ENCODE data around the gene MAPK8IP2. TPM values are rescaled to one million over a fixed set of nuclear protein-coding genes. Genes with fewer than 3 reads are reported as not detected.
"Not testable (repeated sequence)": the region's sequence is repeated elsewhere in the genome, so short reads cannot be mapped to it uniquely, and the experiment has no call there.

Gene MAPK8IP2
- polyA plus RNA-seq, 2 of the 4 experiments (the other 2 are of a cell fraction), result 0.76 to 3.0 TPM

- DNase-seq (ENCODE audit: low read depth in 1 of 2, low spot score in 1 of 2) (no peak), ATAC-seq (no peak), FAIRE-seq (no peak)
- ChIA-PET CTCF (interaction anchor here (1.0 to 1.2 kb wide), 2 partner anchors 12 to 70 kb away, joined by 4 read pairs; no protein-coding TSS in a partner anchor), POLR2A (no interaction called here)
- no peak for TF ChIP-seq RFX5 (IDR thresholded peaks at IDR 0.05)
- Histone ChIP-seq H3K4me3 (no peak overlapping the region), H3K4me1 (0 out of 3 replicates have a peak, but pooled peaks cover 4% of the 10 kb centered on the region), H3K9me3 (no peaks in the 10 kb centered on the region), H3K27ac (no peak overlapping the region), H3K4me2 (no peak overlapping the region)
- WGBS (ENCODE audit: missing lambda C conversion rate), result 82% methylated on average over 5 of the region's 5 CpGs
These were observed 32.5 kb downstream of the MAPK8IP2 start for GRCh38 chr22:50633086-50633485.

DNA sequence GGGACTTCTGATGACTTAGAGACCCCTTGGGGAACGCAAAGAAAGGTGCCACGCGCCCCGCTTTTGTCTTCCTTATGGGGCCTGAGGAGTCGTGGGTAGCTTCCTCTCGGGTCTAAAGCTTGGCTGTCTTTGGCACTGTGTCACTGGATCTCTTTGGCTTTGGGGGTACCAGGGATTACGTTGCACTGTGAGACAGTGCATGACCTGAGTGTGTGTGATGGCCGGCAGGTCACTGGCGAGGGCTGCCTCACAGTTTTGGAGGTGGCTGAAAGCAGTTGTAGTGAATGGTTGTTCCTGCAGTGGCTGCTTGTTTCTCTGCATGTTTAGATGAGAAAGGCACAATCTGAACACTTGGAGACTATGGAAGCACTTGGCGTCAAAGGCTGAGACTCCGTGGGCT lies 33.2 kb downstream of the MAPK8IP2 start:
- TF ChIP-seq TFCP2L1 (CRISPR knock-in tag; IDR thresholded peaks at IDR 0.05) (no peak), NPAS2 (CRISPR knock-in tag; IDR thresholded peaks at IDR 0.05; ENCODE audit: borderline replicate concordance) (no peak), HMGXB4 (CRISPR knock-in tag; IDR thresholded peaks at IDR 0.05; ENCODE audit: borderline replicate concordance) (no peak), EP300 (IDR thresholded peaks at IDR 0.05) (no peak), CBX8 (IDR thresholded peaks at IDR 0.05) (no peak), GATA3 (IDR thresholded peaks at IDR 0.05; ENCODE audit: borderline replicate concordance) (no peak), SMC3 (IDR thresholded peaks at IDR 0.05) (no peak), POLR2A (IDR thresholded peaks at IDR 0.05; ENCODE audit: low read length) (no peak), HEYL (CRISPR knock-in tag; IDR thresholded peaks at IDR 0.05) (no peak), RAD21 (conservative IDR thresholded peaks at IDR 0.05 in 1 of 2, IDR thresholded peaks at IDR 0.05 in 1 of 2) (no peak), ZNF302 (CRISPR knock-in tag; IDR thresholded peaks at IDR 0.05) (no peak), BHLHE40 (IDR thresholded peaks at IDR 0.05; ENCODE audit: low read depth, low read length) (no peak), MAZ (IDR thresholded peaks at IDR 0.05; ENCODE audit: borderline replicate concordance, low read depth, low read length) (no peak), EHF (CRISPR knock-in tag; IDR thresholded peaks at IDR 0.05) (no peak), ZSCAN20 (CRISPR knock-in tag; IDR thresholded peaks at IDR 0.05) (no peak), USF2 (IDR thresholded peaks at IDR 0.05) (no peak), TP53 (CRISPR knock-in tag; IDR thresholded peaks at IDR 0.05) (no peak), MYC (IDR thresholded peaks at IDR 0.05; ENCODE audit: borderline replicate concordance, low read length) (no peak), KDM1A (IDR thresholded peaks at IDR 0.05; ENCODE audit: low read depth) (no peak)
- TF ChIP-seq, protein P1, sequence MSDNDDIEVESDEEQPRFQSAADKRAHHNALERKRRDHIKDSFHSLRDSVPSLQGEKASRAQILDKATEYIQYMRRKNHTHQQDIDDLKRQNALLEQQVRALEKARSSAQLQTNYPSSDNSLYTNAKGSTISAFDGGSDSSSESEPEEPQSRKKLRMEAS (IDR thresholded peaks at IDR 0.05), result no peak
- 93% methylated on average over 8 of the region's 11 CpGs for WGBS (ENCODE audit: missing lambda C conversion rate)
- no peak for ATAC-seq
- POLR2A ChIA-PET, result no interaction called here
- no peak overlapping the region for H3K4me2 ChIP-seq
- CTCF ChIA-PET, result interaction anchor here (1.0 kb wide), 2 partner anchors 11 to 13 kb away, joined by 3 to 4 read pairs; no protein-coding TSS in a partner anchor
- no peak overlapping the region for H3K4me3 ChIP-seq
- no peak for FAIRE-seq
- no peaks in the 10 kb centered on the region for H3K9me3 ChIP-seq
- H3K27ac ChIP-seq, result no peak overlapping the region
- DNase-seq (ENCODE audit: low read depth in 1 of 2, low spot score in 1 of 2), result no peak
- 0 out of 3 replicates have a peak, but pooled peaks cover 1% of the 10 kb centered on the region for H3K4me1 ChIP-seq

DNA sequence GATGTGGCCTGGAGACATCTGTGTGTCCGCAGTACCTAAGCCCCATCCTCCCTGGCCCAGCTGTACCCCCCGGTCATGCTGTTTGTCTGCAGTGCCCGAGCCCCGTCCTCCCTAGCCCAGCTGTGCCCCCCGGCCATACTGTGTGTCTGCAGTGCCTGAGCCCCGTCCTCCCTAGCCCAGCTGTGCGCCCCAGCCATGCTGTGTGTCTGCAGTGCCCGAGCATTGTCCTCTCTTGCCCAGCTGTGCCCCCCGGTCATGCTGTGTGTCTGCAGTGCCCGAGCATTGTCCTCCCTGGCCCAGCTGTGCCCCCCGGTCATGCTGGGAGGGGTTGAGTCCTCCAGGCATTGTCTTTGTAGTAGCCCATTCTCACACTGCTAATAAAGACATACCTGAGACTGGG lies 35.0 kb downstream of the MAPK8IP2 start:
- ChIA-PET POLR2A (no interaction called here), CTCF (no interaction called here)
- no peak overlapping the region for H3K4me3 ChIP-seq
- H3K4me2 ChIP-seq, result no peak overlapping the region
- no peak for ATAC-seq
- WGBS (ENCODE audit: missing lambda C conversion rate), result 69% methylated on average over 4 of the region's 11 CpGs
- FAIRE-seq, result no peak
- no peaks in the 10 kb centered on the region for H3K4me1 ChIP-seq
- no peak overlapping the region for H3K27ac ChIP-seq
- no peak for DNase-seq (ENCODE audit: low read depth in 1 of 2, low spot score in 1 of 2)
- no peak for TF ChIP-seq FOSB (CRISPR knock-in tag; IDR thresholded peaks at IDR 0.05)
- no peak for TF ChIP-seq HES2 (IDR thresholded peaks at IDR 0.05)
- no peaks in the 10 kb centered on the region for H3K9me3 ChIP-seq

DNA sequence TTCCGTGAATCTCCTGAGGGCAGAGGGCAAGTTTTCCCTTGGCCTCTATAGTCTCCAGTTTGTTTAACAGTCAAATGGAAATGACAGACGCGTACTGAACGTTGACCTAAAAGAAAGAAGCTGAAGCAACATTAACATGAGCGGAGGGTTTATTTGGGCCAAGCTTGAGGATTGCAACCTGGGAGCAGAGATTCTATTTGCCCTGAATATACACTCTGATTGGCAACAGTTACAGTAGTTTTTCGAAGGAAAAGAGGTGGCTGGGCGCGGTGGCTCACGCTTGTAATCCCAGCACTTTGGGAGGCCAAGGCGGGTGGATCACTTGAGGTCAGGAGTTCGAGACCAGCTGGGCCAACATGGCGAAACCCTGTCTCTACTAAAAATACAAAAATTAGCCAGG lies 39.7 kb downstream of the MAPK8IP2 start:
- WGBS (ENCODE audit: missing lambda C conversion rate), result 86% methylated on average over 12 of the region's 12 CpGs

More for the DNA sequence above, 39.7 kb downstream of the MAPK8IP2 start:
- H3K4me3 ChIP-seq; ATAC-seq; H3K4me1 ChIP-seq; H3K4me2 ChIP-seq; POLR2A ChIA-PET; FAIRE-seq; DNase-seq (ENCODE audit: low read depth in 1 of 2, low spot score in 1 of 2); H3K27ac ChIP-seq; H3K9me3 ChIP-seq: not testable (repeated sequence)
- CTCF ChIA-PET, result interaction anchor here (1.1 kb wide), 1 partner anchor 84 kb away, joined by 3 read pairs; no protein-coding TSS in a partner anchor
